Colonic mucosa (tissue), 4 donors: ENCODE data around the gene SCLT1. TPM values are rescaled to one million over a fixed set of nuclear protein-coding genes. Genes with fewer than 3 reads are reported as not detected.

Experiments used
- DNase-seq: peaks from one replicate; pipeline ENCODE4 v3.0.0-alpha.2; 2020
- H3K27ac ChIP-seq: fragments of 200-600 bp; one replicate; pipeline ENCODE4 v1.8.0; 2021
- H3K27me3 ChIP-seq: fragments of 200-600 bp; one replicate; pipeline ENCODE4 v1.8.0; 2021
- H3K36me3 ChIP-seq: fragments of 200-600 bp; one replicate; pipeline ENCODE4 v1.8.0; 2021
- H3K4me1 ChIP-seq: fragments of 200-600 bp; one replicate; pipeline ENCODE4 v1.8.0; 2021; ENCODE audit warnings: mild to moderate bottlenecking
- H3K4me3 ChIP-seq: fragments of 200-600 bp; one replicate; pipeline ENCODE4 v1.8.0; 2021
- H3K9ac ChIP-seq, 2 donors: one replicate each; pipeline ENCODE4 v1.7.0; 2013; ENCODE audit warnings: control low read depth in 2 of 2, low read depth in 2 of 2, low read length in 2 of 2
- H3K9me3 ChIP-seq: fragments of 200-600 bp; one replicate; pipeline ENCODE4 v1.8.0; 2021
- CTCF ChIP-seq: fragments of 200-600 bp; IDR thresholded peaks from one replicate; pipeline ENCODE4 v1.8.0; 2022; ENCODE audit warnings: antibody characterized with exemption, mild to moderate bottlenecking
- intact Hi-C: fragments of 100-400 bp; cut with DNase I; formaldehyde crosslinking; loops from one replicate; pipeline ENCODE4 v1.14.1; 2022
- total RNA-seq, 2 donors: library from RNA; stranded (reverse); fragmentation: NEBNext Ultra II Directional in 1 of 2; extraction: Animal tissue kit (Norgen Biotek cat#: 25700) in 1 of 2; gene quantifications; one replicate each; pipeline ENCODE4 v1.2.1, GENCODE V29; 2021
- donor health status: healthy.
- donor health status: DM: no; HTN: no; CAD: no.
- donor health status: DM: no; HTN: no; CAD: no.

Gene SCLT1
- total RNA-seq, 2 donors from 2014 or later = 8.4 to 13.9 TPM

GRCh38 chr4:128961405-128961804 lies 131.9 kb downstream of the SCLT1 start:
- H3K9ac ChIP-seq = no peak overlapping the region
- TF ChIP-seq CTCF = no peak
- no peak for DNase-seq
- H3K27ac ChIP-seq = no peak overlapping the region
- no peak overlapping the region for H3K4me3 ChIP-seq
- no peaks in the 10 kb centered on the region for H3K4me1 ChIP-seq
- H3K9me3 ChIP-seq = no peaks in the 10 kb centered on the region
- intact Hi-C loops = no loop called here
- H3K36me3 ChIP-seq = no peaks in the 10 kb centered on the region
- H3K27me3 ChIP-seq = no peaks in the 10 kb centered on the region

- no peak for DNase-seq
- Histone ChIP-seq H3K9me3 (no peaks in the 10 kb centered on the region), H3K4me3 (no peak overlapping the region), H3K9ac (no peak overlapping the region), H3K27me3 (no peaks in the 10 kb centered on the region), H3K36me3 (no peaks in the 10 kb centered on the region), H3K4me1 (no peaks in the 10 kb centered on the region), H3K27ac (no peak overlapping the region)
- intact Hi-C loops = no loop called here
- TF ChIP-seq CTCF = no peak
Observed at GRCh38 chr4:128958194-128958593, 135.1 kb downstream of the SCLT1 start.

GRCh38 chr4:128957459-128957858 lies 135.9 kb downstream of the SCLT1 start:
- Histone ChIP-seq H3K27me3 (no peaks in the 10 kb centered on the region), H3K36me3 (no peaks in the 10 kb centered on the region), H3K9ac (no peak overlapping the region), H3K27ac (no peak overlapping the region), H3K4me3 (no peak overlapping the region), H3K4me1 (no peaks in the 10 kb centered on the region), H3K9me3 (no peaks in the 10 kb centered on the region)
- no peak for TF ChIP-seq CTCF
- intact Hi-C loops = no loop called here
- DNase-seq = no peak

- Histone ChIP-seq H3K27ac (no peak overlapping the region), H3K9me3 (no peaks in the 10 kb centered on the region), H3K4me1 (no peaks in the 10 kb centered on the region), H3K9ac (no peak overlapping the region), H3K36me3 (no peaks in the 10 kb centered on the region), H3K4me3 (no peak overlapping the region), H3K27me3 (no peaks in the 10 kb centered on the region)
- TF ChIP-seq CTCF = no peak
- DNase-seq = no peak
- intact Hi-C loops = no loop called here
Observed at GRCh38 chr4:128955751-128956150, 137.6 kb downstream of the SCLT1 start.

- no peak overlapping the region for H3K9ac ChIP-seq
- H3K4me1 ChIP-seq = no peaks in the 10 kb centered on the region
- H3K36me3 ChIP-seq = no peaks in the 10 kb centered on the region
- intact Hi-C loops = no loop called here
- TF ChIP-seq CTCF = no peak
- no peak overlapping the region for H3K27ac ChIP-seq
- H3K9me3 ChIP-seq = no peaks in the 10 kb centered on the region
- H3K4me3 ChIP-seq = no peak overlapping the region
- no peaks in the 10 kb centered on the region for H3K27me3 ChIP-seq
- DNase-seq = no peak
Observed at GRCh38 chr4:128954941-128955340, 138.4 kb downstream of the SCLT1 start.

GRCh38 chr4:128951316-128951715 lies 142.0 kb downstream of the SCLT1 start:
- Histone ChIP-seq H3K9ac (no peak overlapping the region), H3K4me1 (no peaks in the 10 kb centered on the region), H3K9me3 (no peaks in the 10 kb centered on the region), H3K36me3 (no peaks in the 10 kb centered on the region), H3K27me3 (no peaks in the 10 kb centered on the region), H3K27ac (no peak overlapping the region), H3K4me3 (no peak overlapping the region)
- DNase-seq = no peak
- intact Hi-C loops = no loop called here
- no peak for TF ChIP-seq CTCF
